HG03196 (cell line): ENCODE measurements around the gene MYO3B.
"Not testable (repeated sequence)": the region's sequence is repeated elsewhere in the genome, so short reads cannot be mapped to it uniquely, and the experiment has no call there.

Source experiments
- ATAC-seq: cut with Tn5 transposase; IDR thresholded peaks from one replicate; pipeline ENCODE4 v1.9.1; 2021; ENCODE audit not compliant: unreplicated experiment

MYO3B gene

DNA sequence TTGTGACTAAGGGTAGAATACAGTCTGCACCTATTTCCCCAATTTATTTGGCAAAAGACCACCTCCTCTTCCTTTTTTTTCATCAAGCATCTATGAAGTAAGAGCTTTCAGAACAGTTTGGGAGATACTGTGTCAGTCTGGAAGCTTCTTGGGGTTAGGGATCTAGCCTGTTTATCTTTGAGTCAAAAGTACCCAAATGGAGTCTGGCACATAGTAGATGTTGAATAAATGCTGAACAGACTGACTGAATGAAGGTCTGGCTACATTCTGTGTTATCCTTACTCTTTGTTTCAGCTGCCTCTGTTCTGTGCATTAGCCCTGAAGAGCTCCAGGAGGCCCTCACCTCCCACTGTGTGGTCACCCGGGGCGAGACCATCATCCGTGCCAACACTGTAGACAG is 223.2 kb downstream of the MYO3B start:
- ATAC-seq, result no peak

DNA sequence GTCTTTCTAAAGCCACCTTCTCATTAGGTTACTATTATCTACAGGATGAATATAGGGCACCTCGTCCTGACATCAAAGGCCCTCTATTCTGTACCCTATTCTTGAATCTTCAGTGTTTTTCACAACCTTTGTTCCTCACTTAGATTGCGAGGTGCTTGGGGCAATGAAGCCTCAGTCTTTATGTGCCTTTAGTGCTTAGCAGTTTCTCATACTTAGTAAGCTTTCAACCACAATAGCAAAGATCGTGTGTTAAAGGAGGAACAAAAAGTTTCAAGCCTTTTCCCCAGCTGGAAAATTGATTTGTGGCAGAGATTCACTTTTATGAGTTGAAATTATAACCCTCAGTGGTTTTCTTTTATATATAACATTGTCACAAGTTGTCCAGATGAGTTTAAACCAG is 226.9 kb downstream of the MYO3B start:
- ATAC-seq, result no peak

DNA sequence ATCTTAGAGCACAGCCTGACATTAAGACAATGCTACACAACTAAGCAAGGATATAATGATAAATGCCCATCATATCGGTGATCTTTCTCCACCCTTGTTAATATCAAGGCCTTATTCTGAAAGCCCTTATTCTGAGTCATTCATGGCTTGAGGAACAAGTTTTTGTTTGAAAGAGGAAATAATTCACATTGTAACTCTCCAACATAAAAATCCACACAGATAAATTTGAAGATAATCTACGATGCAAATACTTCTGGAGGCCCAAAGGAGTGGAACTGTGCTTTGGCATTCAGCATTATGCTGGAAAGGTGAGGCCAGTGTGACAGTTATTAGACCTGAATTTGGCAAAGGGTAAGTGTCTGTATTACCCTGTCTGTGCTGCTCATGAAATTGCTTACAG is 227.4 kb downstream of the MYO3B start:
- no peak for ATAC-seq

DNA sequence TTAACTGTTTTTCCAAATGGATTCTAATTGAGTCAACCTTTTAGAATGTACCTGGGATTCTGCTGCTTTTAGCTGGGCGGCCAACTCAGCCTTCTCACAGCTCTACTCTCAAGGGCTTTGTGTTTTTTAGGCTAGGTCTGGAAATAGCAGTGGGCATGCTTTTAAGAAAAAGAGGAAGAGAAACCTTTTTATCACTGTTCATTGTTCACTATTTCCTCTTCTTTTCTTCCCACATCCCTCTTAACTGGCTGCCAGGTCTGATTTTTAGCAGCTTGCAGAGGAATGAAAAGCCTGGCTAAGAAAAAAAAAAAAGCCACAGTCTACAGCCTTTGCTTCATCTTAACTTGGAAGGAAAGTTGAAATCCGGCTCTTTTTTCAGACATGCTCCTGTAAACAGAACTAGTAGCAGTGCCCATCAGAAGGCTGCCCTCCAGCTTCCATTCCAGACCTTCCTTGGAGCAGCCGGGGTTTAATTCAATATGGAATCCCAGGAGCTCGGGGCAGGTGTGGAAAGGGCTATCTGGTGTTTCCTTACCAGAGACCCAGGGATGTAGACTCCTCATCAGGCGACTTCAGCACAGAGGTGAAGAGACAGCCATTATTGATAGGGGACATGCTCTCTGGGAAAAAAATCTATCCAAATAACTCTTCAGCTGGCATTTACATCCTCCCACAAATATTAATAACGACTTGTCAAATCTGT is 230.7 kb downstream of the MYO3B start:
- no peak for ATAC-seq

DNA sequence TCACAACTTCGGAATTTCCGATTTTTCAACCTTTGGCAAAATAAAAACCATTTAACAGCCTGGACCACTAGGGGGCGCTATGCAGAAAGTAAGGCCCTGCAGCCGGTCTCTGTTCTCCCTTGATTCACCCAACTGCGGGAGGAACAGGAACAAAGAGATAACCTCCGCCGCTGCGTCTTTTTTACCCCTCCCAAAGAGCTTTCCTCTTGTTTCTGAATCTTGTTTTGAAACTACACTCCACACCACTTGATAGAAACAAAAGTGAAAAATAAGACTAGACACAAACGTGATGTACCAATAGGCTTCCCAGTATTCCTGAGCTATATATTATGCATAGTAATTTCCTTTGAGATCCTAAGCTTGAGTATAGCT is 231.2 kb downstream of the MYO3B start:
- ATAC-seq, result no peak

DNA sequence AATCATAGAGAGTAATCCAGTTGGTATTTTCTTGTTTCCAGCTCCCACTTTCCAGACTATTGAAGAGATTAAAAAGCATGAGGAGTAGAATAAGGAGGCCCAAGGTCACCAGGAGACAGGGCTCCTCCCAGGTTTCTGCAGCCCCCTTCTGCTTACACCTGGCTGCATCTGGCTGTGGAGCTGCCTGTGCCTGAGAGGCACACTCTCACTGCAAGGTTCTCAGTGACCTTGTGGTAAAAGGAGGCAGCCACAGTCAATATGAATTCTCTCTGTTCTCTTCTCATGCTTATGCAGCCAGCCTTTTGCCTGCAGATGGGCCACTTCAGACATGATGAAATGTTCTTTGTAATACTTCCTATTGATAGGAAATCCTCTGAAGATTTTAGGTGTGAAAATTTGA is 233.7 kb downstream of the MYO3B start:
- no peak for ATAC-seq

DNA sequence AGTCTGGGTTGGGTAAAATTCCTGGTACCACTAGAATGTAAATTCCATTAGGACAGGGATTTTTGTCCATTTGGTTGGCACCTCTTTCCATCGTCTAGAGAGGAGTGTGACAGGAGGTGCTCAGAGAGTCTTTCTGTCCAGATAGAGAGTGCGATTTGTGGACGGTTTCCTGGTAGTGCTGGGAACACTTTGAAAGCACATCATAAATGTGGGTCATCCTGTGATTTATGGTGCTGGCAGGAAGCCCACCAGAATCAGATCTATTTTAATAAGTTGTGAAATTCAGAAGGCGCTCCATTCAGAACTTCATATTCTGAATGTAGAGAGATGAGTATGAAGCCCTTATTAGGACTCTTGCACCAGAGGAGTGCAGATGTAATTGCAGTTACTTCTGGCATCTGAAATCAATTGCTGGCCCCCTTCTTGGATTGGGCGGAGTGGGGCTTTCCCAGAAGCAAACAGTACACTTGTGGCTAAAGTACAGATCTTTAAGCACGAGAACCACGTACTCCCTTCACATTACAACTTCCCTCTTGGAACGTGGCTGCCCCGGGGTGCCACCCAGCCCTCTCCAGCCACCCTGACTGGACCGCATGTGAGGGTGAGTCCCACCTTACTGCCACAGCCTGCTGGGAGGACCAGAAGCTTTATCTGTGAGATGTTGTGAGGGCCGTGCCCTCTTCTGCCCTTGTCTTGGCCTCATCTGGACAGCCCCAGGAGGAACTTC is 243.2 kb downstream of the MYO3B start:
- ATAC-seq, result no peak

DNA sequence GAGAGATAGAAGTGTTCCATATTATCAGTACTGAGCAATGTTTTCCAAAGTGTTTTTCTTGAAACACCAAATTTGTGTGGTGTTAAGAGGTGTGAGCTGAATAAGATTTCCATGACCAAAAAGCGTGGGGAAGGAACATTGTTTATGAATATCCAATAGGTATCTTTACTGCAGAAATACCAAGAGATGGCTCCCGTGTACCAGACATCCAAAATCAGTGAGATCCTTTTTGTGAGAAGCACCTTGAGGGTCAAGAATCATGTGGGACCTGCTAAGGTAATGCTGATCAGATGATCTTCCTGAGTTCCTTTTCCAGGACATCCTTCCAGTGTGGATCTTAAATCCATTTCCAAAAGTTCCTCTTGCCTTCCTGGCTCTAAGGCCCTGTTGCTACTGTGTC is 246.0 kb downstream of the MYO3B start:
- no peak for ATAC-seq

DNA sequence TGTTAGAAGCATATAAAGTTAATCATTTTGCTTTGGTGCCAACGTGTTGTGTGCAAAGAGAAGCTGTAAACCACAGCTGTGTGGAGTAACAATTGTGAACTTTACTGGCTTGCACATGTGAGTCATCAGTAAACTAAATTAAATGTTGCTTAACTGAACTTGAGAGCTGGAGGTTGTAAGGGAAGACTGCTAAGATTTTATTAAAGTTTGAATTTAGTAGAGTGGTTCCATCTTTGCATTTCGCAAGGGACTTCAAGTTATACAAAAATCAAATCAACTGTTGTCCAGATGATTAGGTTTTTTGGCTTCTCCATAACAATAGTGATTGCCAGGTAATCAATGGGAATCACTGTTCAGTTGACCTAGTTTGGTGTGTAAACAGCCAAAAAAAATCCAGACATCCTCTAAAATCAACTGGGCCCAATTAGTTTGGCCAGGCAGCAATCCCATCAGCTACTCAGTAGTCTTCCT is 247.4 kb downstream of the MYO3B start:
- ATAC-seq, result no peak

DNA sequence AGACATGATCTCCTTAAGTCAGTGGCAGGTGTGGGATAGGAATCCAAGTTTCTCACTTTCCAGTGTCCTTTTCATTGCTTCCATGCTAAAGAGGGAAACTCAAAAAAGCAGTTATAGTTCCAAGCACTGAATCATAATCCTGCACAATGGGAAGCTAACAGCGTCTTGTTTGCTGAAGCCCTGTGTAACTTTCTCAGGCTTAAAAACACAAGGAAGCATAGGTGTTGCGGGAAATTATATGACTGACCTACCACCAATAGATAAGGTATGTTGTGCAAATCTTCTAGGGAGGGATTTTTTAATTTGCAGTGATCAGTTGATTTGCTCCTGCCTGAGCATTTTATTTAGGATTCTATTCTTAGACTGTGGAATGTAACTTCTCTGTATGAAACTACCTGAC is 250.9 kb downstream of the MYO3B start:
- ATAC-seq, result no peak

DNA sequence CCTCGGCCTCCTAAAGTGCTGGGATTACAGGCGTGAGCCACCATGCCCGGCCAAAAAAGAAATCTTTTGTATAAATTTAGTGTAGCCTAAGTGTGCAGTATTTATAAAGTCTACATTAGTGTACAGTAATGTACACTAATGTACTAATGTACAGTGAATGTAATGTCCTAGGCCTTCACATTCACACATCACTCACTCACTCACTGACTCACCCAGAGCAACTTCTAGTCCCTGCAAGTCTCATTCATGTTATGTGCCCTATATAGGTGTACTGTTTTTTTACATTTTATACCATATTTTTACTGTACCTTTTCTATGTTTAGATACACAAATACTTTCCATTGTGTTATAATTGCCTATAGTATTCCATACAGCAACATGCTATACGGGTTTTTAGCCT is 254.9 kb downstream of the MYO3B start:
- no peak for ATAC-seq

DNA sequence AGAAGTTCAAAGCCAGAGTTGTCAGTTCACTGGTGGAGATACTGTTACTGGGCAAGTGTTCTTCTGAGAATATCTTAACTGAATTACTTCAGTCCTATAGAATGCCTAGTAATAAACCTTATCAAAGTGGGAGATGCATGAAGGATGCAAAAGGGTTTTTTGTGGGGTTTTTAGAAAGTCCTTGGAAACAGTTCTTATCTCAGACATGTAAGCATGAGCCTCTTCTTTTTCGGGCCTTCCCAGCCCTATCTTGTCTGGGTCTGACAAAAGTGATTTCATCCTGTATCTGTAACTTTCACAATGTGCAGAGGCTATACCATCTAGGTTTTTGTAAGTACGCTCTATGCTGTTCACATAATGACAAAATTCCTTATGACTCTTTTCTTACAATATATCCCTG is 255.5 kb downstream of the MYO3B start:
- ATAC-seq, result no peak

DNA sequence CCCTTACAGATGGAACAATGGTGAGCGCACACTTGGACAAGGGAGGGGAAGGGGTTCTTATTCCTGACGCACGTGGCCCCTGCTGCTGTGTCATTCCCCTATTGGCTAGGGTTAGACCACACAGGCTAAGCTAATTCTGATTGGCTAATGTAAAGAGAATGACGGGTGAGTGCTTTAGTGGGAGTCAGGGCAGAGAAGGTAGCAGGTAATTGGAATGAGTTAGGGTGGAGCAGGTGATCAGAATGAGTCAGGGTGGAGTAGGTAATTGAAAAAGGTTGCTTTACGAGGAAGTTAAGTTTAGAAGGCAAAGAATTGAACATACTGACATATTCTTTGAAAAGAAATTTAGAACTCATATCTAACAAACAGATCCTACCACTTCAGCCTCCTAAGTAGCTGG is 256.4 kb downstream of the MYO3B start:
- not testable (repeated sequence) for ATAC-seq

DNA sequence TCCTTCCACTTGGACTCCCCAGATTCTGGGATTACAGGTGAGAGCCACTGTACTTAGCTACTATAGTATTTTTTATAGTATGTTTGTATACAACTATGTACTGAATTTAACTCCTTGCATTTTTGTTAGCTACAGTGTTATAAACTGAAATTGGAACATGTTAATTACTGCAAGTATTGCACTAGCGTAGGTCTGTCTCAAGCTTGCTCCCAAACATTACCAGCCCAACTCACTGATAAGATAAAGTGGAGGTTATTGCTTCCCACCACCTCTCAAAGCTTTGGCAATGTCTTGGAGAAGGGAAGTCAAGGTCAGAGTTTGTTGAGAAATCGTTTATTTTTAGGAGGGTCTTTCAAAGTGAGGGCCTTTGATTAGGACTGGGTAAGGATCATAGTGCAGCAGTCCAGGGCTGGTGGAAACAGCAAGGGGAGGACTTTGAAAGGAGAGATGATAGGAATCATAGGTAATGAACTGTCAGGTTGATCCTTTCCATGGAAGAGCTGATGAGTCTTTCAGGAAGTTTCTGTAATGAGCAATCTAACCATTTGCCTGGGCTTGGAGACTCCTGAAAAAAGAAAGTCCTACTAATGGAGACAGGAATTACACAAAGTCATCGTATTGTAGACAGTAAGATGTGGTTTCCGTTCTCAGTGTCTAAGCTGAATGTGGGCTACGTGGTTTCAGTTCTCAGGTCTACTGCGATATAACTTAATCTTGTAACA is 257.1 kb downstream of the MYO3B start:
- no peak for ATAC-seq

DNA sequence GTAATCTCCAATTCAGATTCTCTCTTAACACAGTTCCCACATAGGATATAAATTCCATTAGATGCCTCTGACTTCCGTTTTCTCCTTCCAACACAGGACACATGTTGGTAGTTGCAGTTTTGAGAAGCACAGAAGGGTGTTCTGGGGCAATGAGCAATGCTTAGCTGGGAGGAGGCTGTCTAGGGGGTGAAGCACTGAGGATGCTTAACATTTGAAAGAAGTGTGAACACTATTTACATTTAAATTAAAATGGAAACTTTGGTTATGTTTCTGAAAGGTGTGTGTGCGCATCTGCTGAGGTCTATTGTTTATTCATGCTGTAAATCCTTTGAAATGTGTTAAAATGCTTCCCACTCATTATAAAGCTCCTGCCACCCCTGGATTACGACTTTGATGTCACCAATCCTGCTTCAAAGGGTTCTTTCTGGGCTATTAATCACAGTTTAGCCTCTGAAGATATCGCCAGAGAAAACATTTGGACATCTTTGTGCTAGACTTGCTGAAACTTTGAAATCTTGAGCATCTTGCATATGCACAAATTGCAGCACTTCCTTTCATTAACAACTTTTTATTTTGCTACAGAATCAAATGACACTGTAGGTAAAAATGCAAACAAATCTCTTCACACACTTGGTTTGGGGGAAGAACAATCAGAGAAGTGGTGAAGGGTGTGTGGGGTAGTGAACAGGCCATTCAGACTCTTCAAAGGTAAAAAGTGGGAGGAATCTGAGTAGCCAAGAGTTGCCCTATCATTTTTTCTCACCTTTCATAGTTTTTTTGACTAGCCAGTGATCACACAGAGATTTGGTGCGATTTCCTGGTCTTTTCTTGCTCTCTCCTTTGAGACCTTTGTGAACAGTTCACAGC is 258.4 kb downstream of the MYO3B start:
- ATAC-seq, result no peak

DNA sequence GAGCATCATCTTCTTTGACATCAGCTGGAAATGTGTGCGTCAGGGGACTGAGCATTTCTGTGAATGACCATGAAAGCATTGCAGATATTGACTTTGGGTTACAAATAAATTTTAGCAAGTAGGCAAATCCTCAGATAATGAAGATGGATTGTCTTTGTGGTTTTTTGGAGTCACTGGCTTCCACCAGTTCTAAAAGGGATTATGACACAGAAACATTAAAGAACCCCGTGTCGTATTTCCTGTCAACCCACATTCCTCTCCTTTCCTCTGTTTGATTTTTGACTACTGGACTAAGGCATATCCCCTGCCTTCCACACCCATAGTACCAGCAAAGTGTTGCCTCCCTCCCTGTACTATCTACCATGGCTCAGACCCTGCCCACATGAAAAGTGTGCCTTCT is 268.1 kb downstream of the MYO3B start:
- no peak for ATAC-seq

DNA sequence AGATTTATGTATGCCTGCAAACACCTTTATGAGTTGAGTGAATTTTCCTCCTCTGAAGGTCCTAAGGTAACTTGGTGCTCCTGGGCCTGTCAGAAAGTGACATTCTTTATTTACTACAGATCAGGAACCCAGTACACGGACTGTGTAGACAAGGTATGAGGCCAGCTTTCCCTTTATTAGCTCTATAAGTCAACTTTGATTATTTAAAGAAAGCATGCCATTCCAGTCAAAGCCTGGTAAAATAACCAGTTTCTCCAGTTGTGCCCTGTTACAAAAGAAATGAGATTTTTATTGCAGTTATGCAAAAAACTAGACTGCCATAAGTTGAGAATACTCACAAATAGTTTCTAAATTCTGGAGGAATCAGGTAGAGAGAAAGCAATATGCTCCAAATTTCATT is 271.1 kb downstream of the MYO3B start:
- ATAC-seq, result no peak

DNA sequence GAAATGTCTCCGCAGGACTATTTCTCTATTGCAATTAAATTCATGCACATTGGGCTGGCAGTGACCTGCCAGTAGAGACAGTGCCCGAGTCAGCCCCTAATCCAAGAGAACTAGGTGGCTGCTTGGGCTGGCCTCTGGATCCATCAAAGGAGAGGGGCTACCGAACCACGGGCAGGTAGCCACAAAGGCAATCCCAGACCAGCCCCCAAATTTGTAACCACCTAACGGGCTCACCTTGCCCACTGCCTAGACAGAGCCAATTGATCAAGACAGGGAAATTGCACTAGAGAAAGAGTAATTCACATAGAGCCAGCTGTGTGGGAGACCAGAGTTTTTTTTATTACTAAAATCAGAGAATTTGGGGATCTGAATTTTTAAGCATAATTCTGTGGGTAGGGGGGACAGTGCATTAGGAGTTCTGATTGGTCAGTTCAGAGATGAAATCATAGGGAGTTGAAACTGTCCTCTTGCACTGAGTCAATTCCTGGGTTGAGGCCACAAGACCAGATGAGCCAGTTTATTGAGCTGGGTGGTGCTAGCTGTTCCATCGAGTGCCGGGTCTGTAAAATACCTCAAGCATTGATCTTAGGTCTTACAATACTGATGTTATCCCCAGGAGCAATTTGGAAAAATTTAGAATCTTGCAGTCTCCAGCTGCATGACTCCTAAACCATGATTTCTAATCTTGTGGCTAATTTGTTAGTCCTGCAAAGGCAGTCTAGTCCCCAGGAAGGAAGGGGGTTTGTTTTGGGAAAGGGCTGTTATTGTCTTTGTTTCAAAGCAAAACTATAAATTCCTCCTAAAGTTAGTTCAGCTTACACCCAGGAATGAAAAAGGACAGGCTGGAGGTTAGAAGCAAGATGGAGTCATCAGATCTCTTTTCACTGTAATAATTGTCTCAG is 276.8 kb downstream of the MYO3B start:
- ATAC-seq, result no peak

DNA sequence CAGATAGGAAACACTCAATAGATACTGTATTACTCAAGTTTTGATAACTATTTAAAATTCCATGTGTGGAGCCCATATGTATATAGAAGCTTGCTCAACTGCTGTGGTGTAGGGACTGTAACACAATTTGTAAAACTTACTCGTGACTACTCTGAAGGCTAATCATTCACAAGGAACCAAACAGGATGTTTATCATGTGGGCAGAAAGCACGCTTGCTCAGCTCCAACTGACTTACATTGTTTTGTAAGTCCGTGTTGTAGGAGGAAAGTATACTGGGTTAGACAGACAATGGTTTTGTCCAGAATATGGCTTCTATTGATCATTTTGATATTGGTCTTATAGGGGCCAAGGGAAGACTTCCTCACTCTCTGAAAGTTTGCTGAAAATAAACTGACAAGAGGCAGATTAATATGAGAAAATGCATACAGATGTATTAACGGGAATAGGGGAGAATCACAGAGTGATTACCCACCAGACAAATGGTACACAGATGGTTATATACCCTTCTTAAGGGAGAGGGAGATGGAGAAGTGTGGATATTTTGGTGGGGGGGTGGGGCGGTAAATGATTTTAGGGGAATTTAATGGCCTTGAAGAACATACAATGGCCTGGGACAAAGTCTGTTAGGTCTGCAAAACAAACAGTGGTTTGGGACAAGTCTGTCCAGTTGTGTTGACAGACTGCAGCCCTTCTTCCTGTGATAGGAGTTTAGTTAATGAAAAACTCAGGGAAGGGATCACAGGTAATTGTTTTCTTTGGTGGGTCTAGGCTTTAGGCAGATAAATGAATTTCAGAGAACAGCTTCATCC is 277.9 kb downstream of the MYO3B start:
- no peak for ATAC-seq
